GM21717 (cell line): ENCODE measurements around the gene TFPI.
"Not testable (repeated sequence)": the region's sequence is repeated elsewhere in the genome, so short reads cannot be mapped to it uniquely, and the experiment has no call there.

Experiments used
- ATAC-seq: cut with Tn5 transposase; IDR thresholded peaks from one replicate; pipeline ENCODE4 v1.9.1; 2021; ENCODE audit warnings: mild to moderate bottlenecking, moderate library complexity; ENCODE audit not compliant: unreplicated experiment

TFPI gene

DNA sequence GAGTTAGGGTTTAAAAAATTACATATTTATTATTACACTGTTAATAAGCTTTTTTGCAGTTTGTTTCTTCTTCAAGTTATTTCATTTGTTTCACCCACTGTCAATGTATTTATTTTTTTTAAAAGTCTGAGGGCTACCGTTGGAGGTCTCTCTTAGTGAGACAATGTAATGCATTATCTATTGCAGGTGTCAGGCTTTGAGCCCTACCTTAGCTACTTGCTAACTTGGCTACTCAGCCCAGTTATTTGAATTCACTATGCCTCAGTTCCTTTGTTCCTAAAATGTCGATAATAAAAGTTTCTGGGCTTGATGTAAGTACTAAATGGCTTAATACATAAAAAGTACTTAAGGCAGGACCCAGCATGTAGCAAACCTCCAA, 458 bp upstream of the TFPI start:
- no peak for ATAC-seq

DNA sequence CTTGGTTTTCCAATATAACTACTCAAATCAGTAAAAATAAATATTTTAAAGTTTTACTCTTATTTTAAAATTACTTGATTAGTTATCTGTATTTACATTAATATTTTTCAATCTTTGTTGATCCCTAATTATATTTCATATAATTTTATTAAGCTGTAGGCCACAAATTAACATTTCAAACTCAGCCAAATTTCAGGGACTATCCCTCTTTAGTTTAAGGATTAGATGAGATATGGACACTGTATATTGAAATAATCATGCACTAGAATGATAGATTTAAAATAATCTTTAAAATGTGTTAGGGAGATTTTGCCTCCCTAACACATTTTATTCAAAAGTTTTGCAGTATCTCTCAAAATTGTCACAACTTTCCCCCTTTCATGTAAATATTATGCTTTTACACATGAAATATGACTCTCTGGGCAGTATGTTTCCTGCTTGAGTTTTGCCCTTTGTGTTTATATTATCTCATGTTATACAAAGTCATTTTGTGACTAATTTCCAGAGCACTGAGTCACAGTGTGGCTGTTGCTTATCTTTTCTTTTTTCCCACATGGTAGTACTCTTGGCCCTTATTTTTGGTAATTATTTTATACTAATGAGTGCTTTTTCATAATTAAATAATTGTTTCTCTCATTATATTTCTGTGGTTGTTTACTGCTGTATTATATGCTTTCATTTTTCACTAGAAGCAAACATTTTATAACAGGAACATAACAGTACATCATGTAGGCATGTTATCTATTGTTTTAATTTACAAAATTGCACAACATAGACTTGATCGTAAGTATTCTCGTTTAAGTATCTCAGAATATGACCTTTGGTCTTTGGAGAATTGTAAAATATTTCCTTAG, 1.2 kb downstream of the TFPI start:
- no peak for ATAC-seq

DNA sequence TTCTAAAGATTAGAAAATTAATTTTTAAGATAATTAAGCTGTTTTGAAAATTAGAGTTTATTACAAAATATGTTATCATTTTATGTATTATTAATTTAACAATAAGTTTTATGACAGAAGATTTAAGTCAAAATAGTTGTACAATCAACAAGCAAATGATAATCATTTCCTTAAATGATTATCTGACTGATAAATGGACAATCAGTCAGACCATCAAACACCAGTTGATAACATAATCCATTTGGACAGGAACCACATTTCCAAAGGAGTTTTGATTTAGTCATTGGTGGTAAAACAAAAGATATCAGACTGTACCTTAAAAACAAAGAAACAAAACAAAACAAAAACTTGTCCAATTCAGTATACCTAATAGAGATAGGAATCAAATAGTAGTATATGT, 1.9 kb downstream of the TFPI start:
- no peak for ATAC-seq

DNA sequence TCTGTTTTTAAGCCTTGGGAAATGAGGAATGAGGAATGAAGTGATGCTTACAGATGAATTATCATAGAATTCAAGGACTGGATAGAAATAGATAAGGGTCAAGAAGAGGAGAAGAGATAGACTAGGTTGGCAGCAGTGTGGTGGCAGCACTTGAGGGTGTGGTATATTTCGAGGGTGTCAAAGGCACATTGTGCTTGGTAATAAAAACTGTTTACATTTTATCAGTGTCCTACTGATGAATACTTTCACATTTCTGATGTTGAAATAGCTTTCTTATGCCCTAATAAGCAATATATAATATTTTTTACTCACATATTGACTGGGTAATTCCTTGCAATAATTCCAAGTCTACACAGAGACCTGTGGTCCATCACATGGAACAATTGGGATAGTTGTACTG, 3.4 kb downstream of the TFPI start:
- no peak for ATAC-seq

DNA sequence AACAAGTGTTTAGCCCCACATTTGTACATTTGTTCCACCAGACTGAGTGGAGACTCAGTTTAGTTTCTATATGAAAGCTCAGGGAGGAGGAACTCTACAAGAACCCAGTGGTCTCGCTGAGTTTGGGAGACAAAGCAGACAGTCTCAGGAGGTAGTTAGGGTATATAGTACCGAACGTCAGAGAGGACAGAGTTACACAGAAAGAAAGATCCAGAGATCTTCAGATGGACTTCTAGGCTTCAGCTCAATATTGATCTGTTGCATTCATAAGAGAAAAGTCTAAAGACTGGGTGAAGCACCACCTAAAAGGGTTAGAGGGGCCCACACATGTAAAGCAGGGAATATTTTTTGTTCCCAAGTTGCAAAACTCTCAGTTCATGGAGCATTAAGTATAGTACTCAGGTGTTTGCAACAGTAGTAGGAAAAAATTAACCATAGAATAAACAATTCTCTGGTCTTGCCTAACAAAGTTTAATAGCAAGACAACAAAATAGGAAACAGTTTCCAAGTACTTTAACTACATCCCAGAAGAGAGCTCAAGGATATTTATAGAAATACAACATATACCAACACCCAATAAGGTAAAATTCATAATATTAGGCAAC, 4.2 kb downstream of the TFPI start:
- ATAC-seq = no peak

GRCh38 chr2:187549193-187549592, 5.0 kb downstream of the TFPI start:
- ATAC-seq = no peak

GRCh38 chr2:187548656-187549055, 5.6 kb downstream of the TFPI start:
- ATAC-seq = no peak

GRCh38 chr2:187547353-187547979, 6.8 kb downstream of the TFPI start:
- ATAC-seq = no peak

DNA sequence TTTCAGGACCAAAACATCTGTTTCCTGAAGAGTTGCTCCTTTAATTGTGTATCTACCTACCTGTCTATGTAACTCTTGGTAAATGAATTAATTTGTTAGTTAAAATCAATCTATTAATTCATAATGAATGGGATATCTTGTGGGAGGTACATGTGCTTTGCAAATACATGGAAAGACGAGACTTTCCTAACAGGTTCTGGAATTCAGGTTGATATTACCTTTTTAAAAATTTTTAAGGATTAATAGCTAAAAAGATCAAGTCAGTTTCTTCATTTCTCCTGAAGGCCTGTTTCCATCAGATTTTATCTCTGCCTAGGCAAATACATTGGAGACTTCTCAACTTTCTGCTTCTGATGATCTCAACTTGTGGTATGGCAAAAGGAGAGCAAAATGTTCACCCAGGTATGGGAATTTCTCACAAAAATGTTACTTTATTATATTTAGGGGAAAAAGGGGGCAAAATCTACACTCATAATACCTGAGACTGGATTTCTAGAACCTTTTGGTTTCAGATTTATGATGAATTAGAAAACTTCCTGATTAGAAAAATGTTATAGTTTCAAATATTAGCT, 7.4 kb downstream of the TFPI start:
- no peak for ATAC-seq

GRCh38 chr2:187545238-187545751, 8.9 kb downstream of the TFPI start:
- ATAC-seq = no peak

GRCh38 chr2:187544371-187545080, 9.7 kb downstream of the TFPI start:
- no peak for ATAC-seq

GRCh38 chr2:187543488-187543887, 10.7 kb downstream of the TFPI start:
- ATAC-seq = no peak

DNA sequence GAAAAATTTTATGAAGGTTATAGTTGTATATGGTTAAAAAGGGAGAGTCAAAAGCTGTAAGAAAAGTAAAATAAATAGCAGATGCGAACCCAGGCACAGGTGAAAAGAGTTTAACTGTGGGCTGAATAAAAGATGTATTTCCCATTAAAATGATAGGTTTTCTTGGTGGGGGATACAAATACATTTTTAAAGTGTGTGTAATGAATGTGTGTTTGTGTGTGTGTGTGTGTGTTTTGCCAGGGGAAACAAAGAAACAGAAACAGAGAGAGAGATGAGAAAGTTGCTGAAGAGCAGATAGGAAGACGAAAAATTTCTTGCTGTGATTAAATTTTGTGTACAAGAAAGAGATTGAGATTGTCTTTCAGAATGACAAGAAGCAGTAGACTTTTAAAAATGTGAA, 12.1 kb downstream of the TFPI start:
- no peak for ATAC-seq

GRCh38 chr2:187541086-187542085, 12.8 kb downstream of the TFPI start:
- ATAC-seq = no peak

GRCh38 chr2:187538222-187538621, 16.0 kb downstream of the TFPI start:
- ATAC-seq = not testable (repeated sequence)

- not testable (repeated sequence) for ATAC-seq
These were observed 18.9 kb downstream of the TFPI start for GRCh38 chr2:187535381-187535780.

- no peak for ATAC-seq
These were observed 21.7 kb downstream of the TFPI start for GRCh38 chr2:187532333-187533120.

- no peak for ATAC-seq
These were observed 24.1 kb downstream of the TFPI start for GRCh38 chr2:187529977-187530721.
